ENCODE results near the gene PPP3CA.

DNA sequence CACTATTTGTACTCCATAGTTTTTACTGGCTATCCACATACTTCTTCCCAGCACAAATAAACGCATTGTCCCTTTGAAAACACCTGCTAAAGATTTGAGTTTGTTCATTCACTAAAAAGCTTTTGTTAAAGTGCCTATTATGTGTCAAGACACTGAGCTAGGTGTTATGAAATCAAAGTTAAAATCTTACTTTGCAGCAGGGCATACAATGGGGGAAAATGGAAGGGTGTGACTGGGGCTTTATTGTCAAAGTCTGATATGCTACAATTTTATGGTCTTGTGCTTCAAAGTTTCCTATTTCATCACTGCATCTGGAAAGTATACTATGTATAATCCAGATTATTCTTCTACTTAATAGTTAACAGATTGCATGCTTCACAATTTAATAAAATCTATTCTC is 128.4 kb downstream of the PPP3CA start:
- TF ChIP-seq POLR2A (IDR thresholded peaks at IDR 0.05) (no peak), EP300 (IDR thresholded peaks at IDR 0.05) (no peak)
- TF ChIP-seq, protein P1, sequence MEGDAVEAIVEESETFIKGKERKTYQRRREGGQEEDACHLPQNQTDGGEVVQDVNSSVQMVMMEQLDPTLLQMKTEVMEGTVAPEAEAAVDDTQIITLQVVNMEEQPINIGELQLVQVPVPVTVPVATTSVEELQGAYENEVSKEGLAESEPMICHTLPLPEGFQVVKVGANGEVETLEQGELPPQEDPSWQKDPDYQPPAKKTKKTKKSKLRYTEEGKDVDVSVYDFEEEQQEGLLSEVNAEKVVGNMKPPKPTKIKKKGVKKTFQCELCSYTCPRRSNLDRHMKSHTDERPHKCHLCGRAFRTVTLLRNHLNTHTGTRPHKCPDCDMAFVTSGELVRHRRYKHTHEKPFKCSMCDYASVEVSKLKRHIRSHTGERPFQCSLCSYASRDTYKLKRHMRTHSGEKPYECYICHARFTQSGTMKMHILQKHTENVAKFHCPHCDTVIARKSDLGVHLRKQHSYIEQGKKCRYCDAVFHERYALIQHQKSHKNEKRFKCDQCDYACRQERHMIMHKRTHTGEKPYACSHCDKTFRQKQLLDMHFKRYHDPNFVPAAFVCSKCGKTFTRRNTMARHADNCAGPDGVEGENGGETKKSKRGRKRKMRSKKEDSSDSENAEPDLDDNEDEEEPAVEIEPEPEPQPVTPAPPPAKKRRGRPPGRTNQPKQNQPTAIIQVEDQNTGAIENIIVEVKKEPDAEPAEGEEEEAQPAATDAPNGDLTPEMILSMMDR (IDR thresholded peaks at IDR 0.05): no peak
